CD1c-positive myeloid dendritic cell (primary cell): ENCODE measurements around the gene SYNC.

Source experiments
- DNase-seq: peaks from one replicate; pipeline ENCODE4 v3.0.0-alpha.2; 2016; ENCODE audit errors: extremely low spot score

SYNC gene

DNA sequence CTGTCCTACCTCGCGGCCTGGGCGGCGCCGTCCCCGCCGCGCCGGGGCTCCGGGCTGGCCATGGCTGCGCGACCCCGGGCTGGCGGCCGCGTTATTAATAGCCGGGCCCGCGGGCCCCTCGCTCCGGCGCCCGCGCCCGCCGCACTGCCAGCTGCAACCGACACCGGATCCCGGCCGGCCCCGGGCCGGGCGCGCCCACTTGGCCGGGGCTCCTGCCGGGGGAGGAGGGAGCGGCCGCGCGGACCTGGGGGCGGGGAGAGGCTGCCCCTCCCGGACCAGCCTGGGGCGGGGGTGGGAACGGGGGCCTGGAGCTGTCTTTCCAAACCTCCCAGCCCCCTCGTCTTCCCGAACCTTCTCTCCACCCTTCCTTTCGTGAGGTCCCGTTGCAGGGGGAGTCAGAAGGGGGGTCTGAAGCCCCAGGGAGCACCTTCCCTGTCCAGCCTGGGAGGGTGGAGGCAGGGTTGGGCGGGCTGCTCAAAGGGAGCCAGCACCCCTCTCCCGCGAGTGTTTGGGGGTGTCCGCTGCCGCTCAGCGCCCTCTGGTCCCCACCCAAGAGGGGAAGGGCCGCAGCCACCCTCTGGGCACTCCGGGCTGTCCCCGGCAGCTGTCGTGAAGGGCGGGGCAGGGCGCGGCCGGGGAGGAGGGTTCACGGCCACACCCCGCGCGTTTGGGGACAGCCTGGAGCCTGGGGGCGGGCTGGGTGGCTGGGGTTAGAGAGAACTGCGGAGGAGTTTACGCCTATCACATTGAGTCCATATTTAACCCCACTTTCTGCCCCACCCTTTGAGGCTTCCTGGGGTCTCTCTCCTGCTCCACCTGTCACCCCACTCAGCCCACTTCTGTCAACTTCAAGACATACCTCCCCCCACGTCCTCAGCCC is at the start of gene SYNC:
SYNC (minus strand) TSS at position 172 of the 880 bp plus-strand sequence; CDS start at position 62, 110 bp downstream.
- peak; percentile 37 for DNase-seq

DNA sequence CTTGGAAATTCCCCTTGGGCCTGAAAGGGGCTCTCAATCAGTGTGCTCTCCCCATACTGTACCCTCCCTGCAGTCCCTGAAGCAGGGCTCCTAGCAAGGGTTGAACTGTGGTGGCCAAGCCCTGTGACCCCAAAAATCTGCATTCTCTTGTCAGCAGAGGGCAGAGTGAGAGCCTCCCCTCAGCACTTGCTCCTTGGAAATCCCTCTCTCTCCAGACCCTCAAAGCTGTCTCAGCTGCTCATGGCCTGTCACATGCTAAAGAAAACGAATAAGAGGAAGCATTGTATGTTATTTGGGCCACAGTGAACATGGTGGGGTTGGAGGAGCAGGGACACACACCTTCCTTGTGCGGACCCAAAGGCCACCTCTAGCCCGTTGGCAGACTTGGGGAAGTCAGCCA is 47.2 kb upstream of the SYNC start:
- DNase-seq, result no peak

DNA sequence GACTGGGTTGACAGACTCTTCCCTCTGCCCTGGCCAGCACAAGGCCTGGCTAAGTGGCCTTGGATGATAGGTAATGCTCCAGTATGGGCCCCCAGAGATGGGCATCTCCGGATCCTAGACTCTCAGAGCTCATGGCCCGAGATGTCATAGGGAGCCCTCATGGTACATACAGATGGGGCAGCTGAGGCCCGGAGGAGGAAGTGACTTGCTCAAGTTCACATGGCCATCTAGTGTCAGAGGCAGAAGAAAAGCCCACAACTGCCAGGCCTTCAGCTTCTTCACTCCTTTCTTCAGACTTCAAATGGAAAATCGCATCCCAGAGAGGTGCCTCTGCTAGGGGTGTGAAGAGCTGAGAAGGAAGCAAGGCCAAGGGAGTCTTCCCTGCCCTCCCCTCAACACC is 46.8 kb upstream of the SYNC start:
- DNase-seq, result no peak

DNA sequence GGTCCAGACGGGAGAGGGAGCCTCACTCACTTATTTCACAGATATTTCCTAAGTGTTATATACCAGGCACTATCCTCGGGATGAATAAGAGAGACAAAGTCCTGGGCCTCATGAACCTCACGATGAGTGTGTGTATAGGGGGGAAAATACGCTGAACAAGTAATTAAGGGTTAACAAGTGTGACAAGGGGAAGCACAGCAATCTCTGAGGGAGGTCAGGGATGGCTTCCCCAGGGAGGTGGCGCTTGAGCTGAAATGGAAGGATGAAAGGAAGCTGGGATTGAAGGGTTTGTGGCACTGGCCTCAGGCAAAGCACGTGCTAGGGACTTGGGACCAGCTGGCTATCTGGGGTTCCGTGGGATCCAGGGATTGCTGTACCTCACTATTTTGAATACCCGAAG is 46.4 kb upstream of the SYNC start:
- DNase-seq, result no peak

DNA sequence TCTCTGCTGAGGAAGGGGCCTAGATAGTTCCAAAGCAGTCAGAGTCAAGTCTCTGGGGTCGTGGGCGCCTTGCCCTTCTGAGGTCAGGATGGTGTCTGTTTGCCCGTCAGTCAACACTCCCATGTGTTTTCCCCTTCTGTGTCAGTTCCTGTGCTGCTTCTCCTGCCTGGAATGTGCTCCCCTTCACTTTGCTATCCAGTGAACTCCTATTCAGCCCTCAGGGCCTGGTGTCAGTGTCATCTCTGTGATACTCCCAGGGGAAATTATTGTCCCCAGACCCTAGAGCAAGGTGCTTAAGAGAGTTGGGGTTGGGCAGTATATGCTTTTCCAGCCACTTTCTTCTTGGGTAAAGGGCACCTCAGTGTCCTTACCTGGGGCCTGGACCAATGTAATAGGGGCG is 45.8 kb upstream of the SYNC start:
- DNase-seq, result no peak

DNA sequence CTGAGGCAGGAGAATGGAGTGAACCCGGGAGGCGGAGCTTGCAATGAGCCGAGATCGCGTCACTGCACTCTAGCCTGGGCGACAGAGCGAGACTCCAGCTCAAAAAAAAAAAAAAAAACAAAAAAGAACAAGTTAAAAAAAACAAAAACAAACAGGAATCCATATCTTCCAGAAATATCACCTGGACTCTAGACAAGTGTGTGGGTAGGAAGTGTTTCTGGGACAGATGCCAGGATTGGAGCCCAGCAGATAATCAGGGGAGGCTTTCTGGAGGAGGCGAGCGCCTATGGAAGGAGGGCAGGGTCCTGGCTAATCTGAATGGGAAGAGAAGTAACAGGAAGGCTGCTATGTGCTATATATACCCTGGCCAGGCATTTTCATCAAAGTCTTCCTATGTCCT is 43.6 kb upstream of the SYNC start:
- DNase-seq, result no peak

DNA sequence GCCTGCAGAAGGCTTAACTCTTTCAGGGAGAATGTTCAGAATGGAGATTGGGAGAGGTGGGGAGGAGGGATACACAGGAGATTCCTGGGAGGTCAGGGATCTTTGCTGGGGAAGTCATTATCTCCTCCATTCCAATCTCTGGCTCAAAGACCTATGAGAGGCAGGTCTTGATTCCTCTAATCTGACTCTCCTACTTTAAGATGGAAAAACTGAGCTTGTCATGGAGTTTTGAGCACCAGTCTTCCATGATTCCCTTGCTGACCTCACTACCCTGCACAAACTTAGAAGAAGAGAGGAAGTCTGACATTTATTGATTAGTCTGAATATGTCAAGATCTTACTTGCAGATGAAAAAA is 41.5 kb upstream of the SYNC start:
- no peak for DNase-seq

DNA sequence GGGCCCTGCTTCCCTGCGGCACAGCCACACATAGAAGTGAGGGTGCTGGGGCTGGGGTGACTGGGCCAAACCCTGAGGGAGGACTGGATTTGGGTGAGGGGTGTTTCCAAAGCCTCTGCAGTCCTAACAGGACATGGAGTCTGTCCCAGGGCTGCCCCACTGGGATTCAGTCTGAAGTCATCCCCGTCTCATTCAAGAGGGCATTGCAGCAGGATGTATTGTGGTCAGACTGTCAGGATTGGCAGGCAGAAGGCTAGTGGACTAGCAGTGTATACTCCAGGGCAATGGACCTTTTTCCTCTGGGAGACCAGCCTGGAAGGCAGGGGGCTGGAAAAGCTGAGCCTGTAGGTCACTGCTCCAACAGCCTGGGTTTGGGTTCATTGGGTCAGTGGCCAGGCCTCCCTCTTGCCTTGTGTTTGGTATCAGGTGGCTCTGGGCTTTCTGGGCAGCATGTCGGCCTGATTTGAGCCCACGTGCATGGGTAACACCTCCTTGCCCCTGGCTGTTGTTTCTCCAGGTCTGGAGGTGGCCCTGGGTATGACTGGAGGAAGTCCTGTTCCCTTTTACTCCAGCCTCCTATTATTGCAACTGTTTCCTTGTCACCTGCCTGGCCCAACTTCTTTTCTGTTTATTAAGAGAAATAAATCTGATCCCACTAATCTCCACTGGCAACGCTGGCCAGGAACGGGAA is 41.0 kb upstream of the SYNC start:
- DNase-seq, result no peak

DNA sequence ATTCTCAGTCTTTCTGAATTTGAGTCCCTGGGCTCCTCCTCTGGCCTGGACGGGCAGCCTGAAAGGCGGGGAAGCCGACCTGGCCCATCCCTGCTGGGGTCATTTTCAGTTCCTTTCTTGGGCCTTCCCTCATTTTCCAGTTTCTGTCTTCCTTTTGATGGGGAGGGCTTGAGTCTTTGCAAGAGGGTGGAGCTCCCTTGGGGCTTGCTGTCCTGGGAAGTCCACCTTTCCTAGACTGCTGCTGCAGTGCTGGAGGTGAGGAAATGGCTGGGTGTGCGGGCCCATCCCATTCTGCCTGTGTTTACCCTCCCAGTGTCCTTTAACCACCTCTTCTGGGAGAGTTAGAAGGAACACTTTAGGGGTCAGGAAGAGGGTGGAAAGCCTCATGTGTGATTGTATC is 40.4 kb upstream of the SYNC start:
- peak; percentile 46 for DNase-seq

DNA sequence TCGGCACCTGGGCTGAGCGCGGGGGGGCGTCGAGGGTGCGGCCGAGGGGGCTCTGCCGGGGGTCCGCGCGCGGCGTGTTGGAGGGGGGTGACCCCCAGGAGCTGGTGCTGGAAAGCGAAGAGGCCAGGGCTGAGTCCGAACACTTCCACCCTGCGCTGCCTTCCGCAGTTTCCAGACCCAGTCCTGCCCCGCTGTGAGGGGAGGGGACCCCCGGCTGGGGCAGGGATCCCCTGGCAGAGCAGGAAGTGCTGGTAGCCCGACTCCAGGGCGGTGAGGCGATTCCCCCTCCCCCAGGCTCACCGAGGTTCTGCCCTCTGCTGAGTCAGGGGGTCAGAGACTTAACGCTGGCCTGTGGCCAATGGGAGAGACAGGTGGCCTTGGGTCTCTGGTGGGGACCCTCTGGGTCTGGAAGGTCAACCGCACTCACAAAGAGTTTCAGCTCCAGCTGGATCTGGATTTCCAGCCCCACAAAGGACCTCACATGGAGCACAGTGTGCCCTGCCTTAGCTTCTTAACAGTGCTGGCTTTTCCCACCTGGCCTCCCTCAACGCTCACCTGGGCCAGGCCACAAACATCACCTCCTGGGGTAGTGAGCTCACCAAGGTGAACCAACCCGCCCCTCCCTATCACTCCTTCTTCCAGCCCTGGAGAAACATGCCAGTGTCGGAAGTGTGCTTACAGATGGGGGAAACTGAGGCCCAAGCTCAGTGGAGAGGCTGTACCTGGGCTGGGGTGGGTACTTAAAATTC is 39.8 kb upstream of the SYNC start:
- DNase-seq, result peak; percentile 24

DNA sequence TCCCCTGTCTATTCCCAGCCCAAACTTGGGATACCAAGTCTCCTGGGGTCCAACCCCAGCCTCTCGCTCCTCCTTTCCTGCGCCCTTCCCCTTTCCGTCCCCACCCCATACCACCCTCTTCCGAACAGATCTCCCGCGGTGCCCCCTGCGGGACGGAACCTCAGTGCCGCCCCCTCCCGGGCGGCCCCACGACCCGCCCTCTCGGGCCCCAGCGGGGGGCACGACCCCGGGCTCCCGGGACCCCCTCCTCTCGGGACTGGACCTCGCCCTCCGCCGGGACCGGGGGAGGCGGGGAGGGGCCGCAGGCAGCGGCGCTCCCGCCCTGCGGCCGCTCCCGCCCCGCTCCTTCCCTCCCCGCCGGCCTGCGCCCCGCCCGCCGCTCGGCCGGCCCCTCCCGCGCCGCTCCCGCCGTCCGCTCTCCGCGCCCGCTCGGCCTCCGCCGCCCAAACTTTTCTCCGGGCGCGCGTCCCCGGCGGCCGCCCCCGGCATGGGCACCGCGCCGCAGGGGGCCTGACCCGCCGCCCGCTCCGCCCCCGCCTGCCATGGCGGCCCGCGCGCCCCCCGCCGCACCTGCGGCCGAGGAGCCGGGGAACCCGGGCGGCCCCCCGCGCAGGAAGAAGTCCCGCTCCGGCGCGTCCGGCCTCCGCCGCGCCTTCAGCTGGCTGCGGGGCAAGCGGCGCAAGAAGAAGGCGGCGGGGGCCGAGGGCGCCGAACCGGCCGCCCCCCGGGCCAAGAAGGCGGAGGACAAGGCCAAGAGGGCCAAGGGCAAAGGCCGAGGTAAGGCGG is 39.0 kb upstream of the SYNC start:
- peak; percentile 33 for DNase-seq

DNA sequence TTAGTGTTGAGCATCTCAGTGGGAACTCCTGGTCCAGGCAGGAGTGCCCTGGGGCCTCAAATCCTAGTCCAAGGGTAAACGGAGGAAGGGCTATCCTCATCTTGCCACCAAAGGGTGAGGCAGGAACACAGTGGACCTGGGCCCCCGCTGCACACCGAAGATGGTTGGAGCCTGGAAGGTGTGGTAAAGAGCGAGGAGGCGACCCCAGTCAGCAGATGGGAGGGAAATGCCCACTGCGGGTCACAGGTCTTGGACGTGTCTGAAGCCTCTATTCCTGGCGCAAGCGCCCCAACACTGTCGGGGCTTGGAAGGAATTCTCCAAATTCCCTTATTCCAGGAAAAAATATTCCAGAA is 38.5 kb upstream of the SYNC start:
- DNase-seq, result no peak

DNA sequence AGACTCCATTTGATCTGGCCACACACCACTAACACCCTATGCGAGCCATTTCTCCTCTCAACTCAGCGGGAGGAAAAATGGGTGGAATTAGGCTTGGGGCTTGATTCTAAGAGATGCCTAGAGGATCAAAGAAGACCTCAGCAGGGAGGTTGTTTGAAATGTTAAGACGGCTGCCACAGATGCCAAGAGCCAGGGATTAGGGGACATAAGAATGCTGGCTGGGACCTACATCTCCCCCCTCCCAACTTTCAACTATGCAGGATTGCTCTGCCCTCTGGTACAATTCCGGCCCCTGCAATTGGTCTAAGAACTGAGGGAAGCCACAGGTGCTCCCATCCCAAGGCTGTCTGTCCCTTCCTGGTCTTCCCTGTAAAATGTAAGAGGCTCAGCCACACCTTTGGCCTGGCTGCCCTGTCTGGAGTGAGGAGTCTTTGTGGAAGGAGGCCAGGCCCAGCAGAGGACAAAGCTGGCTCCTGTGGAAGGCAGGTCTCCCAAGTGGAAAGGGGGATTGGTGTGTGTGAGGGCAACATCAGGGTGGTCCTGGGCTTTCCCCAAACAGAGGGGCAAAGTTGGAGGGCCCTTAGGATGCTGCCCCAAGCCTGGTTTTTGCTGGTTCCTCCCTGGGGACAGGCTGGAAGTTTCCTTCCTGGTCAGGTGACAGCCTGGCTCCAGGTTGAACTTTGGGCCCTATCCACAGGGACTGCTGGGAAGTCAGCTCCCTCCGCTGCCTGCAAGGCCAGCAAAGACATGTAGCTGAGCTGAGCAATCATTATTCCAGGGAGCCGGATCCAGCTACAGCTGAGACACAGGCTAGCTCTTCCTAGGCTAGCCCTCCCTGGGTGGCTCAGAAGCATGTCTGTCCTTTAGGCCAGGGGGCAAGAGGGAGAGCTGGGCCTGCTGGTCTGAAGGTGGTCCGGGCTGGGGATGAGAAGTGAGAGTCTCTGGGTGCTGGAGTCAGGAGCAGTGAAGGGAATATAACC is 34.5 kb upstream of the SYNC start:
- DNase-seq, result no peak

DNA sequence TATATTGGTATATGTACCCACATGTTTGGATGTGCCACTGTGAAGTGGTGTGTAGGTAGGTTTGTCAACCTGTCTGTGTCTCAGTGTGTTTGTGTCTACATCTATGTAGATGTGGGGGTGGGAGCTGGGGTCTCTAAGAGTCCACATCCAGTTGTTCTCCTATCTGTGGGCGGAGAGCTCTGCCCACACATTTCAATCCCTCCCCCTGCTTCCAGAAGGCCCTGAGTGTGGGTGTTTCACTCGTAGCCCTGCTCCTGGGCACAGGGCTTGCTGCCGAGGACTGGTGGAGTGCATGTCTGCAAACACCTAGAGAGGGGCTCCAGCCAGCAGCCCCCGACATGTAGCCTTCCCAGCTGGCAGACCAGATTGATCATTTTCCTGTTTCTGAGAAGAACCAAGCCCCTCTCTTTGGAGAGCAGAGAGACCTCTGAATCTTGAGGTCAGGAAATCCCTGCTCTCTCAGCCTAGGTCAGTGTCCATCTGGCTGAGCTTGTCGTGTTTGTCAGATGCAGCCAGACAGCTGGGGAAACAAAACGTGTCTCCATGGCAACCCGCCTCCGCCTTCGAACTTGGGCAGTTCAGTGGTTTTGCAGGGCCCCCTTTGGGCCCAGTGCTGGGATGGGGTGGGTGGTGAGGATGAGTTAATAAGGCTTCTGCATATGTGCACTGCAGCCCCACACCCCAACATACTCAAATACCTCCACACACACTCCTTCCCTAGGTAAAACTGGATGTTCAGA is 31.2 kb upstream of the SYNC start:
- DNase-seq, result peak; percentile 19

DNA sequence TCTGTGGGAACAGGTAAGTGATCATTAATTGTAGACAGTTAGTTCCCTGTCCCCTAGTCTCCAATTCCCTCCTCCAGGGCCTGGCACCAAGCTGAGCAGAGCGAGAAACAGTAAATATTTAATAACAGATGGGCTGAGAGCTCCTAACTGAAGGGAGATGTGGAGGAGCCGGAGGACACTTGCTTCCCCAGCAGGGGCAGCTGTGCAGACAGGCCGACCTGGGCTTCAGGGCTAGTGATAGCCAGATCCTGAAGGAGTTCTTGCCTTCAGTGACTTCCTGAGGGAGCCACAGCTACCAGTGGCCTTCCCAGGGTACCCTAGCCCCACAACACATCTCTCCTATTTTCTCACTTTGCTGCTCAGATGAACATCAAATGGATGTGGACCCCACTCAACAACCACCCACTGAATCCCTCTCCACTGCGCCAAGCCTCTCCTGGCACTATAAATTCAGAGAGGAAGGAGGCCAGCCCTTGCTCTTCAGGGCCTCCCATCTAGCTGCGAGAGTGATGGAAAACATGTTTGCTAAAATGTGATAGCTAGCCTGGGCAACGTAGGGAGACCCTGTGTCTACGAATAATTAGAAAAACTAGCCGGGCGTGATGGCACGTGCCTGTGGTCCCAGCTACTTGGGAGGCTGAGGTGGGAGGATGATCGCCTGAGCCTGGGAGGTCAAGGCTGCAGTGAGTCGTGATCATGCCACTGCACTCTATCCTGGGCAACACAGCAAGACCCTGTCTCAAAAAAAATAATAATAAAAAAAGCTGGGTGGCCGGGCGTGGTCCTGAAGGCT is 26.9 kb upstream of the SYNC start:
- no peak for DNase-seq

DNA sequence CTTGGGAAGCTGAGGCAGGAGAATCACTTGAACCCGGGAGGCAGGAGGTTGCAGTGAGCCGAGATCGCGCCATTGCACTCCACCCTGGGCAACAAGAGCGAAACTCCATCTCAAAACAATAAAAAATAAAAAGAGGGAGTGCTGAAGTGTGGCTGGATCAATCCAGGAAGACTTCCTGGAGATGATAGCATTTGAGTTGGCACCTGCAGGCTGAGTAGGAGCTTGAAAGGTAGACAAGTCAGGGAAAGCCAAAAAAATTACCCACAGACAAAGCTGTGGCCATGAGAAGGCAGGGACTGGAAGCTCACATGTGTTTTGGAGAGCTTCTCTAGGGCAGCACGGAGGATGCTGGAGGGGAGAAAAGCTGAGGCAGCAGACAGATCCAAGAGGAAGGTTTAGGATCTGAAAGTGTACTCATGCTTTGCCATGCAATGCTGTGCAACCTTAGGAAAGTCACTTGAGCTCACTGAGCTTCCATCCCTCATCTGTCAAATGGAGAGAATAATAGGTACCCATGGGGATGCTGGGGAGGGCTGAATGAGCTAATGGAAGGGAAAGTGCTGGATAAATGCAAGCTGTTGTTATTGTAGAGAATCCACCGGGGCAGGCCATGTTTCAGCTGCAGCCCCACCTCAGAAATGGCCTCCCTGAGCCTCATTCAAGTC is 26.0 kb upstream of the SYNC start:
- DNase-seq, result no peak

DNA sequence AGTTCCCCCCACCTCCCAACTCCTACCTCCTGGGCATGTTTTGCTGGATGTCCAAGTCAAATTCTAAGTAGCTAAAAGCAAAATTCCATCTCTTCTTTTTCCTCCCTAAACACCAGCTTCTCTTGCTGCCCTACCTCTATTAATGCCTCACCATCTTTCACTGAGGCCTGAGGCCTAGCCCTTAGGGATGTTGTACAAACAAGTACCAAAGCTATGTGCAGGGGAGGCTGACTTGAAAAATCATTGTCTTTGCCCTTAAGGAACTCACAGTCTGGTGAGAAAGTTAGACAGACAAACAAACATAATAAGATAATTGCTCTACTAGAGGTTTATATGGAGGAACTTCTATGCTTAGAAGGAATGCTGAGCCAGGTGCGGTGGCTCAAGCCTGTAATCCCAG is 25.3 kb upstream of the SYNC start:
- DNase-seq, result no peak

DNA sequence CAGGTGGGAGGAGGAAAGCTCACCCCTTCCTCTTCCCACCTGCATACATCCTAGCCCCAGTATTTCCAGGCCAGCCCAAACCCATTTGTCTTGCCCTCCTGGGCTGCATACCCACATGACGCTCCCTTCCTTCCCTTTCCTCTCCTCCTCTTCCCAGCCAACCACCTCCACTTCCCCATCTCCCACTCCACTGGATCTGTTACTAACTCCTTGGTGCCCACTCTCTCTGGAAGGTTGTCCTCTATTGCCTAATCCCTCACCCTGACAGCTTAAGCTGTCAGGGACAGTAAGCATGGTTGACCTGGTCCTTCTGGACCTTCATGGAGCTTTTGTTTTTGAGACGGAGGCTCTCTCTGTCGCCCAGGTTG is 23.0 kb upstream of the SYNC start:
- peak; percentile 64 for DNase-seq
